GM19043 (cell line): ENCODE results near the gene DNAAF2.
A peak's percentile ranks its signal among the peaks of the same experiment; 100 is the strongest.
"Not testable (repeated sequence)": the region's sequence is repeated elsewhere in the genome, so short reads cannot be mapped to it uniquely, and the experiment has no call there.

Experiments used
- ATAC-seq: cut with Tn5 transposase; IDR thresholded peaks from one replicate; pipeline ENCODE4 v1.9.1; 2021; ENCODE audit warnings: low read depth; ENCODE audit not compliant: unreplicated experiment

DNAAF2 gene

GRCh38 chr14:49634547-49635334 lies at the start of gene DNAAF2:
DNAAF2 (minus strand) TSS chr14:49635244; CDS start chr14:49635149, 95 bp downstream.
- ATAC-seq = peak; percentile 21

DNA sequence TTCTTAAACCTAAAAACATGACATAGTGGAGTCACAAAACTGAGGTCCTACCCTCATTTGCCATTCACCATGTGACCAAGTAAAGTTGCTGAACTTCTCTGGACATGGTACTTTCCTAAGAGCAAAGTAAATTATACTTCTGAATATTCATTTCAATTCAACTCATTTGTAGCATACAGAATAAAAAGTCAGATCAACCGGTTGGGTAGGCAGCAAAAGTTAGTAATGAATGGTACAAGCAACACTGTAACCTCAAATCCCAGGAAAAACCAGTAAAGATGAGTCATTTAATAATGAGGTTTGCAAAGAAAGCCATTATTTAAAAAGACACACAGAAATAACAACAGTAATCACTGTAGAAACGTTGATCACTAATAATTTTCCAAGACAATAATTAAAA lies 44.2 kb upstream of the DNAAF2 start:
- ATAC-seq = no peak

DNA sequence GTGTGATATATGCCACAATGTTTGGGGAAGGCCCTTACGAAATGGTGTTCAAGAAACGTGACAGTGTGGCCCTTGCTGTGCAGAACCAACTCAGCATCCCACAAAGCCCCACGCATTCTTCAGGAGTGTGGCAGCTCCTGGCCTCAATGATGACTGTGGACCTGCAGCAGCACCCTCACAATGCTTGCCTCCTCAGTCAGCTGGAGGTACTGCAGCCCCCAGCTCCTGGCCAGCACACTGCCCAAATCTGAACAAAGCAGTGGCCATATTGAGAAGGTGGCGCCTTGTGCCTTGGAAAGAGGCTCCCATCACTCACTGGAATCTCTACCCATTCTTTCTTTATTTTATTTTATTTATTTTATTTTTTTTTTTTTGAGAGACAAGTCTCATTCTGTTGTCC lies 42.6 kb upstream of the DNAAF2 start:
- ATAC-seq = no peak

GRCh38 chr14:49673586-49673985 lies 38.5 kb upstream of the DNAAF2 start:
- ATAC-seq = no peak

DNA sequence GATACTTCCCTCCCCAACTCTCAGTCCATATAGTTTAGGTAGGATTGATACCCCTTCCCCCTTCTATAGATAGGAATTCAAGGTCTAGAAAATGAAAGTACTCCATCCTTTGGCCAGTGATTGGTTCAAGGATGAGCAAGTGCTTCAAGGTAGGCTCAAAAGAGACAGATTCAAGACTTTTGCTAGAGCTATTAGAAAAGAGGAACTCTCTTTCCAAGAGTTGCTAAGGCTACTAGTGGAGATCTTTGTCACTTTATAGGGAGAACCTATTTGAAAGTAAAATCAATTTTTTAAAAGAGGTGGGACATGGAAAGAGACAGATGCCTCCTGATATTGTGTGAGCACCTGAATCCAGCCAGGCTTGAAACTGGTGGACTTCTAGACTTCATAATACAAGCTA lies 35.4 kb upstream of the DNAAF2 start:
- ATAC-seq = no peak

- ATAC-seq = no peak
These were observed 24.7 kb upstream of the DNAAF2 start for GRCh38 chr14:49659526-49660455.

GRCh38 chr14:49657500-49657899 lies 22.5 kb upstream of the DNAAF2 start:
- not testable (repeated sequence) for ATAC-seq

DNA sequence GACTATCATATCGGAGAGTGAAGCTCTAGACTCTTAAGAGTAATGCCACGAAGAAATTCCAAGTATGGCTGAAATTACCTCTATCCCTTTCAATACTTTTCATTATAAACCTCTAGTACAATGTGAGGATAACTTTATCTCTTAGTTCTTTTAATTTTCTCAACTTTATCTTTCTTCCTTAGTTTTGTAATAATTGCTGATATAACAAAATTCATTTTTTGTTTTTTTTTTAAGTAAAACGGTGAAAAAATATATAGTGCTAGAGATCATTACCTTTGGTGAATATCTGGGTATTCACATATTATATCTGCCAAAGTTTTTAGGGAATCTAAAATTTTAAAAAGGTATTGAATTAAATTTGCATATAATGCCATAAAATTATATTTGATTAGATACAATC lies 19.5 kb upstream of the DNAAF2 start:
- ATAC-seq = no peak

GRCh38 chr14:49653508-49653907 lies 18.5 kb upstream of the DNAAF2 start:
- ATAC-seq = no peak

DNA sequence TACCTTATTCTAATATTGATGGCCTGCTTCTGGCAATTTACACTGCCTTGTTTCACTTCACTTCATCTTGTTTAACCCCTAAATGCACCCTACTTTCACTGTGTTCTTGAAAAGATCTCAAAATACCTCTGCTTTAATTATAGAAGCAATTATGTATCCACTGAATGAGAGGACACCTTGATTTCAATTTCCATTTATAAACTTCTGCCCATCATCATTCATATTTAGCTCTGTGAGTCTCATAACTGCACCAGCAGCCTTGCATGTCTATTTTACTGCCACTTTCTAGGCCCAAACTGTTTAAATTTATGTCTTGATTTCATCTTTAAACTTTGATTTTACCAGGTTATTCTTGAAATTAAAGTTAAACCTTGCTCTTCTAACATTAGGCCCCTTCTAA lies 7.1 kb upstream of the DNAAF2 start:
- no peak for ATAC-seq

- no peak for ATAC-seq
These were observed 6.7 kb upstream of the DNAAF2 start for GRCh38 chr14:49641697-49642129.

GRCh38 chr14:49640540-49641417 lies 5.7 kb upstream of the DNAAF2 start:
- ATAC-seq = no peak

- ATAC-seq = no peak
These were observed 2.6 kb upstream of the DNAAF2 start for GRCh38 chr14:49637534-49638078.

DNA sequence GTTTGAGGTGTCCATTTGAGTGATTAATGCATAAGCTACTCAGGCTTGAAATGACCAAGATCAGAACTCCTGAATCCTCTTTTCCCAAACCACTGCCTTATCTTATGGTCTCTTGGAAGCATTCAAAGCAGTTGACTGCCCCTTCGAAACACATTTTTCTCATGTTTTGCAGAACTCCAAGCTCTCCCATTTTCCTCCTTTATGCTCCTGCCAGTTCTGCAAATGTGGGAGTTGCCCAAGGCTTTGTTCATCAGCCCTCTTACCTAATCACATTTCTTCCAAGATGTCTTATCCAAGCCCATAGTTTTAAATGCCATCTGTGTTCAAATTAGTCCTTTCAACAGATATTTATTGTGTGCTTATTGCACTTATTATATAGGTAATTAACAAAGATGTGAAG lies 1.8 kb upstream of the DNAAF2 start:
- ATAC-seq = no peak

DNA sequence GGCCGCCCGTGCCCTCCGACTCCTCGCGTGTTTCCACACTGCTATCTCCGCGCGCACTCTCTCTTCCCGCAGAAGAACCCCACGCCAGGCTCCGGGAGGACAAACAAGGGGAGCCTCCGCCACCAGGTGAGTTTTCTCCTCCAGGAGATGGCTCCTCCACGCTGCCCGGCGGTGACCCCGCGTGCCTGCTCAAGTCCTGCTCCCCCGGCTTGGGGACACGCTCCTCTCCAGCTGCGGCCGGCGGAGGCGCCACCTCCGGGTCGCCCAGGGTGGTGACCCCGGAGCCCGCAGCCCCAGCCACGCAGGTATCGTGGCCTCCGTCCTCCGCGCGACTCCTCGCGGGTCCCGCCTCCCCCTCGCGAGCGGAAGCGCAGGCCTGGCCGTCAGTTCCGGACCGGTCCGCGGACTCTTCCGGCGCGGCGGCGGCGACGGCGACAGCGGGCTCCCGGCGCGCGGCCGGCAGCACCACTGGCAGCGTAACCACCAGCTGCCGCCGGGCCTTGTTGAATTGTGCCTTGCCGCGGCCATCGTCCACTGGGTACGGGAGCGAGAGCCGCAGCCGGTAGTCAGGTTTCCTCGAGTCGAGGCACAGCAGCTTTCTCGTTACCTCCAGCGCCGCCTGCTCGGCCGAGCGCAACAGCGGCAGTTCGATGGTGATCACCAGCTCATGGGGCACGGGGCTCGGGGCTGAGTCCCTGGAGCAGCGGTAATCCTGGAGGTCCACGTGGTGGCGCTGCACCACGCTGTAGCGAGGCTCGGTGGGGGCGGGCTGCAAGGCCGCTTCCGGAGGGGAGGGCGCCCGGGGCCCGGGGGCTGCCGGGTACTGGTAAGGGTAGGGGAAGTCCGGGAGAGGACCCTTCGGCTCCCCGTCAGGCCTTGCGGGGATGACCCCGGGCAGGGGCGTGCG lies 1.2 kb downstream of the DNAAF2 start:
- peak; percentile 73 for ATAC-seq

DNA sequence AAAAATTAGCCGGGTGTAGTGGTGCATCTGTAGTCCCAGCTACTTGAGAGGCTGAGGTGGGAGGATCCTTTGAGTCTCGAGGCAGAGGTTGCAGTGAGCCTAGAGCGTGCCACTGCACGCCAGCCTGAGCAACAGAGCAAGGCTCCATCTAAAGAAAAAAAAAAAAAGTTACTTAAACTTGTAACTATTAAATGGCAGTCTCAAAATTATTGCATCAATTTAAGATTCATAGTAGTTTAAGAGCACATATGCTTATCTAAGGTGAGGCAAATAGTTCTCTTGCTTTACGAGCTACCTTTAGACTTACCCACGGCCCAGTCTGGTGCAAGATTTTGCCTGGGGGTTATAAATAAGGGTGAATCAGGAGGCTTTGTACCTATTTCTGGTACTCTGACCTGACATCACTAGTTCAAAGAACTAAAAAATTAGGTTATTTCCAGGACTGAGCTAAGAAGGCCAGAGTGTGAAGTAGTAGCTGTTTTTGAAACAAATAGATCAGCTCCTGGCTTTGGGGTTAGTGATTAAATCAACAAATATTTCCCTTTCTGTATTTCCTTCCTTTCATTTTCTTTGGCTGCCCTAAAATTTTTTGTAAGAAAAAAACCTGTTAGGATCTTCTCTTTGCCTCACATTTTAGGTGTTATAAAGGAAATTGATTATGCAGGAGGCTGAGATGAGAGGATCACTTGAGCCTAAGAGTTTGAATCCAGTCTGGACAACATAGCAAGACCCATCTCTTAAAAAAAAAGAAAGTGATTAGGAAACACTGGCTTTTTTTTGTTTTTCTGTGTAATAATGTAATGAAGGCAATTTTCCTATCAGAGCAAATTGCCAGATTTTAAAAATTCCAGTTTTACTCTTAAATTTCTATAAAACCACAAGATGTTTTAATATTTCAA lies 10.9 kb downstream of the DNAAF2 start:
- ATAC-seq = no peak

DNA sequence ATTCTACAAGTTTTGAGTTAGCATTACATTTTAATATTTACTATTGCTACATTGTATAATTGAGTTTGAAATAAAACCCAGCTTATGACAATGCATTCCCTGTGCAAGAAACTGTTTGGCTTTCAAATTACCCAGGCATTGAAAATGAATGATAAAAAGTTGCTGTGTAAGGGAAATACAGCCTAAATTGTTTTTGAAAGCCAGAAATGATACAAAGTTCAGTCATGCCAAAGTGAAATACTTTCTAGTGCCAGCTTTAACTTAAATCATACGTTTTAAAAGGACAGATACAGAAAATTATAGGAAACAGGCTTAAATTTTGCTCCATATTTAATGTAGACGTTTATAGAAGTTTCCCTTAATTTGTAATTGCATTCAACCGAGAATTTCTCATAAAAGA lies 11.7 kb downstream of the DNAAF2 start:
- no peak for ATAC-seq

GRCh38 chr14:49622022-49622607 lies 12.9 kb downstream of the DNAAF2 start:
- no peak for ATAC-seq
